NT2/D1 (cell line): Measurements from ENCODE around the gene TBC1D2B.
"Not testable (repeated sequence)": the region's sequence is repeated elsewhere in the genome, so short reads cannot be mapped to it uniquely, and the experiment has no call there.

Experiments used
- DNase-seq: peaks from one replicate; pipeline ENCODE4 v3.0.0-alpha.2; 2011; ENCODE audit warnings: low read depth, low spot score
- H3K27me3 ChIP-seq: 2 replicates; pipeline ENCODE4 v1.6.0; 2011; ENCODE audit warnings: mild to moderate bottlenecking; ENCODE audit not compliant: insufficient read length, insufficient read depth
- H3K36me3 ChIP-seq: 2 replicates; pipeline ENCODE4 v1.6.1; 2011; ENCODE audit warnings: mild to moderate bottlenecking, low read length, mixed read lengths; ENCODE audit not compliant: insufficient read depth, insufficient read length
- H3K4me1 ChIP-seq: 2 replicates; pipeline ENCODE4 v1.5.1; 2011; ENCODE audit not compliant: insufficient read depth, insufficient read length
- H3K4me3 ChIP-seq: 2 replicates; pipeline ENCODE4 v1.5.1; 2011; ENCODE audit warnings: low read depth; ENCODE audit not compliant: insufficient read length
- H3K9ac ChIP-seq: 2 replicates; pipeline ENCODE4 v1.6.0; 2011; ENCODE audit warnings: low read depth; ENCODE audit not compliant: insufficient read length
- H3K9me3 ChIP-seq: 2 replicates; pipeline ENCODE4 v1.5.1; 2011; ENCODE audit warnings: mild to moderate bottlenecking, low read length; ENCODE audit not compliant: insufficient read depth
- SUZ12 ChIP-seq: IDR thresholded peaks from 2 replicates; pipeline ENCODE4 v1.6.1; 2011; ENCODE audit not compliant: insufficient read length, insufficient read depth; ENCODE audit errors: extremely low read depth
- YY1 ChIP-seq: IDR thresholded peaks from 2 replicates; pipeline ENCODE4 v1.6.1; 2011; ENCODE audit not compliant: insufficient read length, insufficient read depth
- ZNF274 ChIP-seq: IDR thresholded peaks from 2 replicates; pipeline ENCODE4 v1.6.1; 2011; ENCODE audit warnings: mild to moderate bottlenecking, low read depth, low read length

TBC1D2B gene

DNA sequence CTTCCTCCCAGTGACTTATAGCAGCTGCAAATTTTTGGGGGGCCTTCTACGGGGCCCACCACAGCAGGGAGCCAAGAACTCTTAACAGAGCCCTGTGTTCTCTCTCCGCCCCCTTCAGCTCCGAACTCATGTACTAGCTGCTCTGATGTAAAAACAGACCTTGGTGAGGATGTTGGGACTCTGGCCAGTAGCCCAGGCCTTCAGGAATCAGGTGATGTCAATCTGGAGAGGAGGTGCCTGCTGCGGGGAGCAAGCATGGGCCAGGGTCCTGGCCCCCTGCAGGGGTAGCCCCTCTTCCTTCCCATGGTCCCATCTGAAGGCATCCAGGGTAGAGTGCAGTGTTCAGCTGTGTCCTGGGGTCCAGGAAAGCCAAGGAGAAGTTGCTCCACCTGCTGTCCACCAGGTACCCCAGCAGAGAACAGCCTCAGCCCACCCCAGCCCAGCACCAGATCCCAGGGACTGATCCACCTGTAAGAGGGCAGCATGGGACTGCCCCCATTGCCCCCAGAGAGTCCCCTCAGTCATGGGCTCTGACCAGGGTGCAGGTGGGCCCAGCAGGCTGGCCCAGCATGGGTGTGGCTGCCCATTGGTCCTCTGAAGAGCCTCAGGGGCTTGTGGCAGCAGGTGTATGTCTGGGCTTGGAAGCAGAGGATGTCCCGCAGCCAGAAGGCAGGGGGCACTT is 126.3 kb downstream of the TBC1D2B start:
- H3K36me3 ChIP-seq, H3K4me3 ChIP-seq, DNase-seq, H3K4me1 ChIP-seq, H3K9me3 ChIP-seq, H3K9ac ChIP-seq, H3K27me3 ChIP-seq: not testable (repeated sequence)

DNA sequence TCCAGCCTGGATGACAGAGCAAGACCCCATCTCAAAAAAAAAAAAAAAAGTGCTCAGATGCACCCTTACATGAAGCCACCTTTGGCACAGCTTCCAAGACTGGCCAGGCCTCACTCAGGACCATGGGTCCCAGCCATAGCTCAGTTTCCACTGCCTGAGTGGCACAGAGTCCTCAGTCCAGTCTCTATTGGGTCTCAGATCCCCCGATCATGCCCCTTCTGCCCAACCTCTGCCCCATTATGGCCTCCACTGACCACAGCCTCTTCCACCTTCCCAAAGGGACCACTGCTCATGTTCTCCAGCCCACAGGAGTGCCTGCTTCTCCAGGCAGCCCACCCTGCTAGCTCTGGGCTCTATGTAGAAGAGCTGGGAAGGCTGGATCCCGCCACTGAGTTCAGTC is 127.0 kb downstream of the TBC1D2B start:
- not testable (repeated sequence) for DNase-seq, H3K9ac ChIP-seq, H3K9me3 ChIP-seq, H3K4me3 ChIP-seq, H3K27me3 ChIP-seq, H3K36me3 ChIP-seq, H3K4me1 ChIP-seq

DNA sequence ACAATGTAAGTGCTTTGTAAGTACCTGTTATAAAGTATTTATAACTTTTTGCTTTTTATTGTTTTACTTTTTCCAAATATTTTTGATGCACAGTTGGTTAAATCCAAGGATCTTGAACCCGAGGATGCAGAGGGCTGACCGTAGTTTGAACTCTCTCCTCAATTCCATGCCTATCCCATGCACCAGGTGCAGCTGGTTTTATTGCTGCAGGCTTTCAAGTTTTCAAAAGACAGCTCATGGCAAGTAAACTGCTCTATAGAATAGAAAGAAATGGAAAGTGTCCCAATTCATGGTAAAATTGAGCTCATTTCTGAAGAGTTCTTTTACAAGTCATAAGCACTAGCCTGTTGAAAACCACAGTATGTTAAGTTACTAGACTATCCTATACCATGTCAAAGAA is 131.9 kb downstream of the TBC1D2B start:
- H3K9me3 ChIP-seq: no peaks in the 10 kb centered on the region
- H3K4me3 ChIP-seq: no peak overlapping the region
- no peak overlapping the region for H3K9ac ChIP-seq
- H3K36me3 ChIP-seq: no peaks in the 10 kb centered on the region
- no peak for TF ChIP-seq YY1
- no peak for TF ChIP-seq SUZ12
- no peak for TF ChIP-seq ZNF274
- H3K27me3 ChIP-seq: no peaks in the 10 kb centered on the region
- DNase-seq: no peak
- H3K4me1 ChIP-seq: no peaks in the 10 kb centered on the region
